Central memory CD4-positive, alpha-beta T cell (primary cell): ENCODE results near the gene MYMX.

Experiments
- DNase-seq: peaks from one replicate; pipeline ENCODE4 v3.0.0; 2022

The MYMX gene

DNA sequence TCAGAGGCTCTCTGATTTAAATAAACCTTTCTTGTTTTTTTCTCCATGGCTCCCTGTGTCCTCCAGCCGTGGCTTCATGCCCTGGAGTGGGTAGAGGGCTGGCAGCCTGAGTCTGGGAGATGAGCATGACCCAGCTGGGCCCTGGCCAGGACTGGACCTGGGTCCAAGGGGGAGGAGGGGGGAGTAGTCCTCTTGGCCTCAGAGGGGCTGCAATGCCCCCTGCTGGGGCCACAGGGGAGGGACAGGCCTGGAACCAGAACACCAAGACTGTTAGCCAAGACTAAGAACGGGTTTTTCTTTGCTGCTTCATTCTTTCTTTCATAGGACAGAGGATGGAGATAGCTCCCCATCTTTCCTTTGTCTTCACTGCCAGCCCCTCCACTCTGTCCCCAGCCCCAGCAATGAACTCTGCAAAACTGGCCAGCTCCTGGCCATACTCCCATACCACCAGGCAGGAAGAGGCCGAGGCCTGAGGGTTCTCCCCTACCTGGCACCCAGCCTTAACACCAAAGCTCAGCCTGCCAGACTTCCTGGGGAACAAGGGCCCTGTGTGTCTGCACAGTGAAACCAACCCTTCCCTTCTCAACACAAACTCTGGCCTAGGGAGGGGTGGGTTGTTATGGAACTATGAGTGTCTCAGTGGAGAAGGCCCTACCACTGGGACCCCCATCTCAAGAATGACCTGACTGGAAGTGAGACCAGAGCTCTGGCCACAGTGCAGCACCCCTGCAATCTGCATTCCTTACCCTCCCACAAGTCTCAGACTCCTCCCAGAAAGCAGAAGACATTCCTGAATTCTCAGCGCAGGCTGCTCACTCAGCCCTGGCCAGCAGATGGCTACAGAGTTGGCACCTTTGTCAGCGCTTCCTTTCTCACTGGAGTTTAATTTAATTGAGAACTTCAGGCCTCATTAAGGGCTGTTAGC lies 17.6 kb downstream of the MYMX start:
- DNase-seq, result no peak

DNA sequence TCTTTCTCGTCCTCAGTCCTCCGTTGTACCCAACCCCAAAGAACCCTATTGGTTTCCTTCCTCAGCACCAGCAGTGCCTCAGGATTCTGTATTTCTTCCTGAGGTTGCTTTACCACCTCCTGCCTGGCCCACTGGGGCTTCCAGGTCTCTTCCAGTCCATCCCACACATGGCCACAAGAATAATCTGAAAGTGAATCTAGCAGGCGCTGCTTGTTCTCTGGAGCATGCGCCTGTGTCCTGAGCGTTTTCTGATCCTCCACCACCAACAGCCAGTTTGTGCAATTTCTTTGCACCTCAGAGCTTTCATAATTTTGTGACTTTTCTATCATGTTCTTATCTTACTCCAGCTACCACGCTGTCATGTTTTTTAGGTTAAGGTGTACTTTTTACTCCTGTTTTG lies 18.5 kb downstream of the MYMX start:
- no peak for DNase-seq

DNA sequence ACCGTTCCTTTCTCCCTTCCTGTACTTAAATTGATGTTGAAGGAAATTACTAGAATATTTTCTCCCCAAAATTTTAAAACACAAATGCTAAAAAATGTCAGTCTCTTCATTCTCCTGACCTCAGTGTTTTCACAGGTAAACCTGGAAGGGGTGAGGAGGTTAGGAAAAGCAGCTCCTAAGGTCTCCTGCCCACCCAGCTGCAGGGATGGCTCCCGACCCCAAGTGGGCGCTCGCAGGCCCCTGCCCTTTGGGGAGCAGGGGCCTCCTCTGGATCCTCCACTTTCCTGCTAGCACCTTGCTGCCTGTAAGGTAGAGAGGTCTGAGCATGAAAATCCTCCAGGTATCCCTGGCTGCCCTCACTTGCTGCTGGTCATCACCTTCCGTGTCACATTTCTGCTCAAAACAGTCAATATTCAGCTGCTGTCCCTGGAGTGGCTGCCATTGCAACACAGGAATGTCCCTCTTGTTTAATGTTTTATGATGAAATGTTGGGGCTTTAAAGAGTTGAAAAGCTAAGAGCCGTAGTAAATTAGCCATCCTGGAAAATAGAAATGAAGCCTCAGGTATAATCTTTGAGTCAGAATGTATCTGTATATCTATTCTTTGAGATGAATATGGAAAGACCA lies 19.3 kb downstream of the MYMX start:
- no peak for DNase-seq

DNA sequence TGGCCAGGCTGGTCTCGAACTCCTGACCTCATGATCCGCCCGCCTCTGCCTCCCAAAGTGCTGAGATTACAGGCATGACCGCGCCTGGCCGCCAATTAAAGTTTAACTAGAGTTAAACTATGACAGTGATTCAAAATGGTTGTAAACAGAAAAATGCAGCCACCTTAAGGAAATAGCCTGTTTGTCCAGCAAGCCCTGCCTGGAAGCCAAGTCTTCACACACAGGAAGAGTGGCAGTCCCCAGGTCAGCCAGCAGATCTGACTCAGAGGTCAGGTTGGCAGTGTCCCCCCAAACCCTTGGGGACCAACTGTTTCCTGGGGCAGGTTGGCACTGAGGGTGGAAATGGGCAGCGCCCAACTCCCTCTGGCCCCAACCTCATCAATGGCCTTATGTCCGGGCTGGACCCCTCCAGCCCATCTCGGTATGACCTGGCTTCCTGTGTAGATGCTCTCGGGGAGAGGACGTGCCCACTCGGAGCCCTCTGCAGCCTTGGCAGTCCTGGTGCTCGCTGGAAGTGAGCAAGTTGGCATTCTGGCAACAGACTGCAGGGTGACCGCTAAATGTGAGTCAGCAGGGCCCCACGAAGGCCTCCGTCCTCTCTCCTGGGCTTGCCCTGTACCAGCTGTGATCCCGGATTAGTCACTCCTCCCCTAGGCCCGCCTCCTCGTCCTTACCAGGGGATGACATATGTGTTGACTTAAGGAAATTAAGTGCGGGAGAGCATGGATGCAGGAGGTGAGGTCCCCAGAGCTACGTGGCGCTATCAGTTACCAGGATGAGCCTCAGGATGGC lies 20.5 kb downstream of the MYMX start:
- DNase-seq, result peak; percentile 43

DNA sequence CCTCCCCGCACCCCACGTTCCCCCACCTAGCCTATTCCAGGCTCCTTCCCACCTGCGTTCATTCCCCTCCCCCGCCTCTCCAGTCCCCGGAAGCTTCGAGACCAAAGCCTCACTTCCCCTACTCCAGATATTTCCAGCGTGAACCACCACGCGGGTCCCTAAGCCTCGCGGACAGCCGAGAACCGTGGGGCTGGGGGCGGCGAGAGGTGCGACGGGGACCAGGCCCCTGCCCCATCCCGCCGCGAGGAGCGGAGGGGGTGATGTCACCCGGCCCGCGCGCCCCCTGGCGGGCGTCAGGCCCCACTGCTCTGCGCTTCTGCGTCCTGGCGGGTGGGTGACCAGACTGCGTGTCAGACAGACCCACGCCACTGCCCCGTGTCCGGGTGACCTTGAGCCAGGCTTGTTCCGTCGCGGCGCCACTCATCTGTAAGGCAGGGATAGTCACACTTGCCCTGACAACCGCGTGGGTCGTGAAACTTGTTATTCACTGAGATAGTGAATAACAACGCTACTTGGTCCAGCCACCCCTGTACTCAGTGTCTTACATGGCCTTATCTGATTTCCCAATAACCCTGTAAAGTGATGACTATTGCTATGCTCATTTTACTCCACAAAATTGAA lies 21.2 kb downstream of the MYMX start:
- DNase-seq, result peak; percentile 73

- DNase-seq, result no peak
These were observed 22.1 kb downstream of the MYMX start for GRCh38 chr6:44238687-44239350.

DNA sequence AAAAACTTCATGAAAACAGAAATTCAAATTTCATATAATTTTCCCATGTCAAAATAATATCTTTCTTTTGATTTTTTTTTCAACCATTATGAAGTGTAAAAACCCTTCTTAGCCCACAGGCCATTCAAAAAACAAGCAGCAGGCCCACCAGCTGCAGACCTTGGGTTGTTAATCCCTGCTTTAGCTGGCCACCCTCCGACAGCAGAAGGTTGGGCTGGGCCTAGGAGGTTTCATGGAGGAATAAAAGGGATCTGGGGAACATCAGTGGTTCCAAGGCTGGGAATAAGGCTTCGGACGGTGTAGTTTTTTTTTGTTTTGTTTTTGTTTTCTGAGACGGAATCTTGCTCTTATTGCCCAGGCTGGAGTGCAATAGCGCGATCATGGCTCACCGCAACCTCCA lies 26.6 kb downstream of the MYMX start:
- no peak for DNase-seq

GRCh38 chr6:44245391-44245911 lies 28.7 kb downstream of the MYMX start:
- DNase-seq, result no peak

GRCh38 chr6:44245912-44246662 lies 29.4 kb downstream of the MYMX start:
- peak; percentile 76 for DNase-seq

DNA sequence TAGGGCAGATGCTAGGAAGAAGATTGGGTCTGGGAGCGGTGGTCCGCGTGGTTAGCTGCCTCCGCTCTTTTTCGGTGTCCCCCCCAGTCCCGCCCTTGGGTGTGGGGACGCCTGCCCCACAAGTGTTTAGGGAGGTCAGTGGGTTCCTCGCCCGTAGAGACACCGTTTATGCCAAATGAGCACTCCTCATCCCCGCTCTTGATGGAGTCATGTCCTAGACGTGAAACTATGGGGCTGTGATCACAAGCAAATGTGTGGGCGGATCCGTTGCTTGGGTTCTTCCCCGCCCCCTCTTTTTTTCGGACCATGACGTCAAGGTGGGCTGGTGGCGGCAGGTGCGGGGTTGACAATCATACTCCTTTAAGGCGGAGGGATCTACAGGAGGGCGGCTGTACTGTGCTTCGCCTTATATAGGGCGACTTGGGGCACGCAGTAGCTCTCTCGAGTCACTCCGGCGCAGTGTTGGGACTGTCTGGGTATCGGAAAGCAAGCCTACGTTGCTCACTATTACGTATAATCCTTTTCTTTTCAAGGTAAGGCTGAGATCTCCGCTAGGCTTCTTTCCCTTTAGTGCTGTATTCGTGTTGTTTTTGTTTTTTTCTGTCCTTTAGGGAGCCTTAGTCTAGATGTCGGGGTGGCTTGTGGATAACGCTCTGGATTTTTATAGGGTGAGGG lies 30.1 kb downstream of the MYMX start, which contains the start of gene HSP90AB1:
Gene HSP90AB1, plus strand, starts transcription at position 439 of the 675 bp plus-strand sequence. CDS start 1,529 bp downstream, outside the sequence.
- peak; percentile 98 for DNase-seq

GRCh38 chr6:44247338-44248302 lies 30.9 kb downstream of the MYMX start:
- peak; percentile 83 for DNase-seq

GRCh38 chr6:44248579-44248978 lies 31.9 kb downstream of the MYMX start:
- DNase-seq, result no peak

GRCh38 chr6:44249082-44249748 lies 32.5 kb downstream of the MYMX start:
- no peak for DNase-seq

- no peak for DNase-seq
These were observed 33.5 kb downstream of the MYMX start for GRCh38 chr6:44250067-44250717.

DNA sequence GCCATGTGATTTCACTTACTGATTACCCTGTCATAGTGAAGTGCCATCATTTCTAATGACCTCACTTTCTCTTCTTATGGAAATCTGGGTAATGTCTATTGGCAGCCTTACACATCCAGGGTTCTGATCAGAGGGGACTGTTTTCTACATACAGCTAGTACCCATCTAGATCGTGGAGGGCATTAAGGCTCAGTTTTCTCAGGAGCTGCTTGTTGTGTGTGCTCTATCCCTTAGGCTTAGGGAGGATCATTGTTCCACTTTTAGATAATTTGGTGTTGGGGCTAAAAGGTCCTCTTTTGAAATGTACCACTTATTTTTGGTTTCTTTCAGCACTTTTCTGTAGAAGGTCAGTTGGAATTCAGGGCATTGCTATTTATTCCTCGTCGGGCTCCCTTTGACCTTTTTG lies 34.0 kb downstream of the MYMX start:
- no peak for DNase-seq

- DNase-seq, result no peak
These were observed 35.1 kb downstream of the MYMX start for GRCh38 chr6:44251576-44252524.
